Measurements from ENCODE around the gene SMYD3. TPM values are rescaled to one million over a fixed set of nuclear protein-coding genes. Genes with fewer than 3 reads are reported as not detected.
"Not testable (repeated sequence)": the region's sequence is repeated elsewhere in the genome, so short reads cannot be mapped to it uniquely, and the experiment has no call there.

SMYD3 gene
- total RNA-seq, 1 donor from 2014 or later = 0.32 TPM

DNA sequence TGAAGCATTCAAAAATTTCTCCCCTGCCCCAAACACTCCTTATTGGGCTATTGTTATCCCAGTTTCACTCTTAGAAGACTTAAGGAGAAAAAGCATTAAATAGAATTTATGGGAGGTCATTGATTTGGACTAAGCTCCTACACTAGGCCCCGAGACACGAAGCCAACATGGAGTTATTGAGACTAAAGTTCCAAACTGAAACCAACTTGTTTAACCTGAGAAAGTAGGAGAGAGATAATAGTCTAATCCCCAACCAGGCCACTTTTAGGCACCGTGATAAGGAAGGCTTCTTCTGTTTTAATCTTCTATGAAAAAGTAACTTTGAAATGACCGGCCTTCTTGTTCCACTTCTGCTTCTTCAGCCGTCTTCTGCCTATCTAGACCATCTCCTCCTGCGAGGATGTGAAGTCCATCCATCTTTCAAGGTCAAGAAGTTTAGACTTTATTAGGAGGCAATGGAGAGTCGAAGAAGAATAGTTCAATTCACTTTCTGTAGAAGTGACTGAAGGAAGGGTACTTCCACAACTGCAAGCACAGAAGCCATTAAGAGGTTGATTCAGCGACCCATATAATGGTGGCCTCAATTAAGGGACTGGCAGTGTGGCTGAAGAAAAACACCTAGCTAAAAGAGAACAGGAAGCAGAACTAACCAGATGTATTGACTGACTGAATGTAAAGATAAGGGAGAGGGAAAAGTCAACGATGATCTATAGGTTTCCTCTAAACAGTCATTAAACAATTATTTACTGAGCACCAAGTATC is 428.8 kb downstream of the SMYD3 start:
- intact Hi-C loops (cut with DNase I) = no loop called here
- Histone ChIP-seq H3K27ac (no peak overlapping the region), H3K4me3 (no peak overlapping the region), H3K36me3 (no peaks in the 10 kb centered on the region), H3K9me3 (peaks cover 0 to 3% of the 10 kb centered on the region in 2 donors), H3K4me1 (no peaks in the 10 kb centered on the region), H3K27me3 (no peaks in the 10 kb centered on the region)
- no peak for DNase-seq (ENCODE audit: low spot score in 2 of 2)
- TF ChIP-seq CTCF (IDR thresholded peaks at IDR 0.05) = no peak

DNA sequence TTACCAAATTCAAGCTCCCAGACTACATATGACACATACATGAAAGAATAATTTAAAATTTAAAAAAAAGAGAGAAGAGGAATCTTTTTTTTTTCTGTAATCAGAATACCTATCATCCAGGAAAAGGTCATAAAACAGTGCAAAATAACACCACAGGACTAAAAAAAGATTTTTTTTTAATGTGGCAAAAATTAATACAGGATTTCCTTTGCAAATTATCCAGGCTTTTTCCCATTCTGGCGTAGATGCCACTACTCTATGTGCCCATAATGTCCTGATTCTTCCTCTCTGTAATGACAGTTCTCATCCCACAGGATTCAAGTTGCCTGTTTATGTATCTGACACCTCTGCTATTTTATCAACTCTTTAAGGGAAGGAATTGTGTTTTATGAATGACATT is 429.6 kb downstream of the SMYD3 start:
- DNase-seq (ENCODE audit: low spot score in 2 of 2) = no peak
- Histone ChIP-seq H3K9me3 (no peaks in the 10 kb centered on the region), H3K4me1 (no peaks in the 10 kb centered on the region), H3K27ac (no peak overlapping the region), H3K4me3 (no peak overlapping the region), H3K27me3 (no peaks in the 10 kb centered on the region), H3K36me3 (no peaks in the 10 kb centered on the region)
- intact Hi-C loops (cut with DNase I) = no loop called here
- no peak for TF ChIP-seq CTCF (IDR thresholded peaks at IDR 0.05)

DNA sequence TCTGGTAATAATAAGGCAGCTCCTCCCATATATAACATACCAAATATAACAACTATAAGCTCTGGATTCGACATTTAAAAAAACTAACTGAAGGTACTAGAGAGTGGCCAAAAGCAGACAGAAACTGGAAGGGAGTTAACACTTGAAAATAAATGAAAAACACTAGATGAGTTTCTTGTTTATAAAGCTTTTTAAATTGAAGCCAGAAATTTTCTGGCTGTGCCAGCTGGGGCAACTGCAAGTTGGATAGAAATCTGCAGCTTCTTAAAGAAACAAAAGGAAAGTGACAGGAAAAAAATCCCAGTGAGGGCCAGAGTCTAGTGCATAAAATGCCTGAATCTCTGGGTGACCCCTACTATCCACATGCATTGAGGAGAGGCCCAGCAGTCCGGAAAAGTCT is 432.7 kb downstream of the SMYD3 start:
- Histone ChIP-seq H3K4me3 (no peak overlapping the region), H3K36me3 (no peaks in the 10 kb centered on the region), H3K4me1 (no peaks in the 10 kb centered on the region), H3K27me3 (no peaks in the 10 kb centered on the region), H3K9me3 (no peaks in the 10 kb centered on the region), H3K27ac (no peak overlapping the region)
- no peak for DNase-seq (ENCODE audit: low spot score in 2 of 2)
- intact Hi-C loops (cut with DNase I) = no loop called here
- TF ChIP-seq CTCF (IDR thresholded peaks at IDR 0.05) = no peak

- intact Hi-C loops (cut with DNase I) = no loop called here
- no peaks in the 10 kb centered on the region for H3K9me3 ChIP-seq
- no peak overlapping the region for H3K27ac ChIP-seq
- DNase-seq (ENCODE audit: low spot score in 2 of 2) = no peak
- no peaks in the 10 kb centered on the region for H3K27me3 ChIP-seq
- H3K36me3 ChIP-seq = no peaks in the 10 kb centered on the region
- no peak overlapping the region for H3K4me3 ChIP-seq
- no peak for TF ChIP-seq CTCF (IDR thresholded peaks at IDR 0.05)
- H3K4me1 ChIP-seq = no peaks in the 10 kb centered on the region
These were observed 434.6 kb downstream of the SMYD3 start for GRCh38 chr1:246072456-246072955.

DNA sequence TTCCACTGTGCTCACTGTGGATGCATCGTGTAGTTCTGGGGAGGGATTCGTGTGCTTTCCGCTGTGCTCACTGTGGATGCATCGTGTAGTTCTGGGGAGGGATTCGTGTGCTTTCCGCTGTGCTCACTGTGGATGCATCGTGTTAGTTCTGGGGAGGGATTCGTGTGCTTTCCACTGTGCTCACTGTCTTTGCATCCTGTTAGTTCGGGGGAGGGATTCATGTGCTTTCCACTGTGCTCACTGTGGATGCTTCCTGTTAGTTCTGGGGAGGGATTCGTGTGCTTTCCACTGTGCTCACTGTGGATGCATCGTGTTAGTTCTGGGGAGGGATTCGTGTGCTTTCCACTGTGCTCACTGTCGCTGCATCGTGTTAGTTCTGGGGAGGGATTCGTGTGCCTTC is 435.1 kb downstream of the SMYD3 start:
- H3K27ac ChIP-seq; H3K9me3 ChIP-seq; intact Hi-C loops (cut with DNase I); H3K27me3 ChIP-seq; H3K36me3 ChIP-seq; H3K4me3 ChIP-seq; DNase-seq (ENCODE audit: low spot score in 2 of 2); H3K4me1 ChIP-seq: not testable (repeated sequence)

DNA sequence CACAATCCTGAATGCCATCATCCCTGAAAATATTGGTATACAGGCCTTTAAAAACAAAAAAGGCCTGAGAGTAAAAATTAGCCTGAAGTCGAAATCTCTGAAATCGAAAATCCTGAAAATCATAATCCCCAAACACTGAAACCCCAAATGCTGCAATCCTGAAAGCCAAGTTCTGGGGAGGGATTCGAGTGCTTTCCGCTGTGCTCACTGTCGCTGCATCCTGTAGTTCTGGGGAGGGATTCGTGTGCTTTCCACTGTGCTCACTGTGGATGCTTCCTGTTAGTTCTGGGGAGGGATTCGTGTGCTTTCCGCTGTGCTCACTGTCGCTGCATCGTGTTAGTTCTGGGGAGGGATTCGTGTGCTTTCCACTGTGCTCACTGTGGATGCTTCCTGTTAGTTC is 435.5 kb downstream of the SMYD3 start:
- H3K27me3 ChIP-seq; H3K9me3 ChIP-seq; intact Hi-C loops (cut with DNase I); H3K36me3 ChIP-seq; DNase-seq (ENCODE audit: low spot score in 2 of 2); H3K4me1 ChIP-seq; H3K27ac ChIP-seq; H3K4me3 ChIP-seq: not testable (repeated sequence)
